Activated T-helper 1 cell treated with anti-CD3 and anti-CD28 coated beads, Interleukin-2, amount 50 U/mL, for 16 hours (primary cell): Measurements from ENCODE around the gene HOOK2.

Experiments used
- DNase-seq, 2 donors: peaks; one replicate each; pipeline ENCODE4 v3.0.0-alpha.2; 2020; ENCODE audit warnings: low read depth in 1 of 2, low spot score in 1 of 2

The HOOK2 gene

GRCh38 chr19:12782424-12783290 is 7.3 kb upstream of the HOOK2 start:
- peak; percentile 80 to 93 for DNase-seq

DNA sequence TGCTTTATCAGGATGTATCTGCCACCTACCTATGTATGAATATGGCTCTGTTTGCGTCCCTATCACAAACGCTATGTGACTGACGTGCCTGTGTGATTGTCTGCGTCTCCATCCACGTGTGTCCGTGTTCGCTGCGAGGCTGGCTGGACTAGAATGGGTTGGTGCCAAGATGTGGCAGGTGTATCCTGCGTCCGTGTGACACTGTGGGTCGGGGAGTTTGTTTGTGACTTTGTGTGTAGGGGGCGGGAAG is 6.7 kb upstream of the HOOK2 start:
- no peak for DNase-seq

DNA sequence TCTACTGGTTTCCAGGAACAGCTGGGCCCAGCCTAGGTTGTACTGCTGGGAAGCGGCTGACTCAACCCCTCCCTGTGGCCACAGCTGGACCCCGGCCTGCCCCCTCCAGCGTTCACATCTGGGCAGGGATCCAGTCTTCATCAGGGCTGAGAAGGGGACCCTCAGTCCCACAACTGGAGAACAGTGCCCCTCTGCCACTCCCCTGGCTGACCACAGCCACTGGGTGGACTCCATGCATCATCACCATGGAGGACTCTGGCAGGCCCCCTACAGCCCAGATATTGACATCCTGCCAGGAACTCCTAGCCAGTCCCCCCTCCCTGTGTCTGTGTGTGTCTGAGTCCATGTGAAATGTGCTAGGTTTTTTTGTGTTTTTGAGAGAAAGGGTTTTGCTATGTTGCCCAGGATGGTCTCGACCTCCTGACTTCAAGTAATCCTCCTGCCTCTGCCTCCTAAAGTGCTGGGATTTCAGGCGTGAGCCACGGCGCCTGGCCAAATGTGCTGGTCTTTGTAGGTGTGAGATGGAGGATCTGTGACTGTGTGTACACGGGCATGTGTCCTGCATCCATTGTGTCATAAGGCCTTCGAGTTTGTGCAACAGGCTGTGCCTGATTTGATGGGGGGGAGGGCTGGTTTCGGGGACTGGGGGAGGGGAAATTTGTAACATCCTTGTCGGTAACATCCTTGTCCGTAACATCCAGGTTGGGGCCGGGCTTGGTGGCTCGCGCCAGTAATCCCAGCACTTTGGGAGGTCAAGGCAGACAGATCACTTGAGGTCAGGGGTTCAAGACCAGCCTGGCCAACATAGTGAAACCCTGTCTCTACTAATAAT is 4.0 kb upstream of the HOOK2 start:
- DNase-seq: no peak

- no peak for DNase-seq
These were observed 3.5 kb upstream of the HOOK2 start for GRCh38 chr19:12778905-12779161.

DNA sequence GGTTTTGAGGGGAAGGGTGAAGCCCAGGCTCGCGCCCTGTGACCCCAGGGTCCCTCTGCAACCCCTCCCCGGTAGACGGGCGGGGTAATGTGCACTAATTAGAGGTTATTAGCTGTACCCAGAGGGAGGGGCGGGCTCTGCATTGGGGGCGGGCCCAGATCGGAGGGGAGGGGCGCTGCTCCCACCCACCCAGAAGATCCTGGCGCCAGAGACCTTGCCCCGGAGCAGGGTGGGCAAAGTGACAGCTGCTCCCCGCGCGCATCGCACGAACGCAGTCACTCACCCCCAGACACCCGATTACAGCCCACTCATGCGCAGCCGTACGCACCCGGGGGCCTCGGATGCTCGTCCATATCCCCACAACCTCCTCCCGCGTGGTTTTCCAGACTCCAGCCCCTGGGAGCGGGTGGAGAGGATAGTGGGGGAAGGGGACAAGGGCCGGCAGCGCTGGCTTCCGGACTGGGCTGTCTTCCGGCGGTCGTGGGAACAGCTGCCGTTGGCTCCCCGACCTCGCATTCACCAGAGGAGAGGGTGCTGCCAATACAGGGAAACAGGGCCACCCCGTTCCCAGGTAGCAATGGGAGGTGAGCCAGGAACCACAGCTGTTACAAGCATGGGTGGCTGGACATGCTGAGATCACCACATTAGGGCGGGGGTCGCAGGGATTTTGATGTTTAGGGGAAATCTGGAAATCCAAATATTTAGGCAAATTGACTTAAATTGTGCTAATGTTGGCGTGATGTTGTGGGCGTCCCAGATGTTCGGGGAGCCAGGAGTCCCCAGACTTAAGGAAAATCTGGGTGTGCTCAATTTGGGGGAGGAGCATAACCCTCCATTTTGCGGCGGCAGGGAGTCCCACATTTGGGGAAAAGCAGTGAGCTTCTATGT is 2.9 kb upstream of the HOOK2 start:
- no peak for DNase-seq

DNA sequence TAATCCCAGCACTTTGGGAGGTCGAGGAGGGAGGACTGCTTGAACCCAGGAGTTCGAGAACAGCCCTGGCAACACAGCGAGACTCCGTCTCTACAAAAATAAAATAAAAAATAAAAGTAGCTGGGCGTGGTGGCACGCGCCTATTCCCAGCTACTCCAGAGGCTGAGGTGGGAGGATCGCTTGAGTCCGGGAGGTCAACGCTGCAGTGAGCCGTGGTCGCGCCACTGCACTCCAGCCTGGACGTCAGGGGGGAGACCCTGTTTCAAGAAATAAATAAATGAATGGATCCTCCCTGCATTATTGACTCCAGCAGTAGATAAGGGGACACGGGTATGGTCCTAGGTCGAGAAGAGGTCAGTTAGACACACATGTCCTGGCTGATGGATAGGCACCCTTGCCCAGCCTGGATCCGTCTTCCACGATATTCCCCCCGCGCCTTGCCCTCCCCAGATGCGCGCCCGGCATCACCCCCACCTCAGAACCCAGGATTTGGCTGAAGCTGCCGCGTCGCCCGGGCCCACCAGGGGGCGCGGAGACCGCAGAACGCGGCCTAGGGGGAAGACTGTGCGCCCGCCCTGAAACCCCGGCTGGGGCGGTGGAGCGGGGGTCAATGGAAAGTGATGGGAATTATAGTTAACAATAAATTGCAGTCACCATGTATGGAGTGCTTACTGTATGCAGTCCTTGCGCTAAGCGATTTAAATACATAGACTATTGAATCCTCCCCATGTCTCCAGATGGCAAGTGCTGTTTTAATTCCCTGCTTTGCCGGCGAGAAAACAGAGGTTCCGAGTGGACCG is 2.1 kb upstream of the HOOK2 start:
- peak; percentile 66 to 75 for DNase-seq

DNA sequence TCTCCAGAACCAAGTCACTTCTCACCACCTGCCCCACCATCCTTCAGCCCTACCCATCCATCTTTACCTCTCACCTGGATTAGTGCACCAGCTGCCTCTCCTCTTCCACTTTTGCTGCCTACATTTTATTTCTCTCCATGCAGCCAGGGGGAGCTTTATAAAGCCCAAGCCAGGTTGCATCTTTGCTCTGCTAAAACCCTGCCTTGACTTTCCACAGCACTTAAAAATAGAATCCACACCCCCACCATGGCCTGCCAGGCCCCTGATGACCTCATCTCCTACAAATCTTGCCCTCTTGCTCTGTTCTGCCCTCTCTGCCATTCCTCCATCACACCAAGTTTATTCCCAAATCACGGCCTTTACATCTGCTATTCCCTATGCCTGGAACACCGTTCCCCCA is 1.8 kb downstream of the HOOK2 start:
- DNase-seq: no peak

DNA sequence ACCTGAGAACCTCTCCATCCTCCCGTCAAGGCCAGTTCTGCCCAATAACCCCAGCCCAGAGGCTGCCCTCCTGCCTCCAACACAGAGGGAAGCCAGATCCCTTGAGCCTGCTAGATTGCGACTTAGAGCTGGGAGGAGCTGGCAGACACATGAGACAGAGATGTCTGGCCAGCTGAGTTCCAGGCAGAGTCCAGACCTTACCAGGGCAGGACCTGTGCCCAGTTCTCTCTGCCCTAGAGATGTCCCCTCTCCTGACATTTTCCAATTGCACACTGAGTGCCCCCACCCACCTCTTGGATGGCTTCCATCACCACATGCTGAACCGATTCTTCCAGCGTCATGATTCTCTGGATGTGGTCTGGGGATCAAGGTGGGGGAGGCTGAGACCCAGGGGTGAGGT is 3.0 kb downstream of the HOOK2 start:
- no peak for DNase-seq

DNA sequence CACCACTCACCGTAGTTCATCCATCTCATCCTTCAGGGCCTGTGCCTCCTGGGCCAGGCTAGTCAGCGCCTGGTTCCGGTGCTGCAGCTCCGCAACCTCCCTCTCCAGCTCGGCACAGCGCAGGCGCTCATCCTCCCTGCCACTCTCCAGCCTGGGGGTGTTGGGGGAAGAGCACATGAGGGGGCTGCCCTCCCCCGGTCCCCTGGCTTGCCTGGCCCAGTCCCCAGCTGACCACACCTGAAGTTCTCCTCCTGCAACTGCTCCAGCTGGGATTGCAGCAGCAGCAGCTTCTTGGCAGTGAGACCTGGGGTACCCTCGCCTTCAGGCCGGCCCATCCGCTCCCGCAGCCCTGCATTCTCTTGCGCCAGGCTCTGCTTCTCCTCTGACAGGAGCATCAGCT is 4.4 kb downstream of the HOOK2 start:
- DNase-seq: no peak

- peak in 1 of 2 donors; percentile 57 for DNase-seq
These were observed 5.7 kb downstream of the HOOK2 start for GRCh38 chr19:12769689-12770088.

DNA sequence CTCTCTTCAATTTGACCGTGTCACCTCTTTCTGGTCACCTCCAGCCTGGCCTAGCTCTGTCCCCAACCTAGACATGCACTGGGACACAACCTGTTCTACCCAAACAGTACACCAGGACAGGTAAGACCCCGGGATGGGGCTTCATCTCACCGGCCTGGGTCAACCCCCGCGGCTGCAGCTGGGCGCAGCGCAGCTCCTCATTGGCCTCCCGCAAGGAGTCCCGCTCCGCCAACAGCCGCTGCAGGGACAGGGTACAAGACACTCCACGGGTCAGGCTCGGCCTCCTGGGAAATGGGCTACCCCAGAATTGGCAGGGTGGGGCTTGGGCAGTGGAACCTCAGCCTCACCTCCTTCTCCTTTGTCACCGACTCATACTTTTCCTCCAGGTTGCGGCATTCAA is 7.7 kb downstream of the HOOK2 start:
- no peak for DNase-seq

GRCh38 chr19:12767150-12767549 is 8.2 kb downstream of the HOOK2 start:
- DNase-seq: no peak

- peak in 1 of 2 donors; percentile 72 for DNase-seq
These were observed 9.3 kb downstream of the HOOK2 start for GRCh38 chr19:12766051-12766521.

- no peak for DNase-seq
These were observed 10.7 kb downstream of the HOOK2 start for GRCh38 chr19:12764698-12765097.

- no peak for DNase-seq
These were observed 12.3 kb downstream of the HOOK2 start for GRCh38 chr19:12763100-12763499.

GRCh38 chr19:12759686-12760085 is 15.7 kb downstream of the HOOK2 start:
- DNase-seq: no peak

- peak; percentile 35 to 53 for DNase-seq
These were observed 17.6 kb downstream of the HOOK2 start for GRCh38 chr19:12757544-12758274.

DNA sequence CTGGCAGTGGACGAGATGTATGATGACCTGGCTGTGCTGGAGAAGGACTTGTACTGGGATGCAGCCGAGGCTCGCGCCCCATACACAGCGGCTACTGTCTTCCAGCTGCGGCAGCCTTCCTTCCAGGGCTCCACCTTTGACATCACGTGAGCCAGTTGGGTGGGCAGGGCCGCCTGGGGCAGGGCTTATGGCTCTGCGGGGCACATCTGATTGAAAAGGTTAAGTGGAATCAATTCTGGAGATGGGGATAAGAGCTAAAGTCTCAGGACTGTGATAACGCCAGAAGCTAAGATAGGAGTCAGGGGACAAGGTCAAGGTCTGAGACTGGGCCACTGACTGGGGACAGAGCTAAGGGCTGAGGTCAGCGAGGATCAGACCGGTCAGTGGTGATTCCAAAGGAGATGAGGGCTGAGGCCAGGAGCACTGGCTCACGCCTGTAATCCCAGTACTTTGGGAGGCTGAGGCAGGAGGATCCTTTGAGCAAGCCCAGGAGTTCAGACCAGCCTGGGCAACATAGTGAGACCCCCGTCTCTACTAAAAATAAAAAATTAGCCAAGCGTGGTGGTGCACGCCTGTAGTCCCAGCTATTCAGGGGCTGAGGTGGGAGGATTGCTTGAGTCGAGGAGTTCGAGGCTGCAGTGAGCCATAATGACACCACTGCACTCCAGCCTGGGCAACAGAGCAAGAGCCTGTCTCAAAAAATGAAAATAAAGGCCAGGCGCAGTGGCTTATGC is 19.0 kb downstream of the HOOK2 start:
- no peak for DNase-seq

DNA sequence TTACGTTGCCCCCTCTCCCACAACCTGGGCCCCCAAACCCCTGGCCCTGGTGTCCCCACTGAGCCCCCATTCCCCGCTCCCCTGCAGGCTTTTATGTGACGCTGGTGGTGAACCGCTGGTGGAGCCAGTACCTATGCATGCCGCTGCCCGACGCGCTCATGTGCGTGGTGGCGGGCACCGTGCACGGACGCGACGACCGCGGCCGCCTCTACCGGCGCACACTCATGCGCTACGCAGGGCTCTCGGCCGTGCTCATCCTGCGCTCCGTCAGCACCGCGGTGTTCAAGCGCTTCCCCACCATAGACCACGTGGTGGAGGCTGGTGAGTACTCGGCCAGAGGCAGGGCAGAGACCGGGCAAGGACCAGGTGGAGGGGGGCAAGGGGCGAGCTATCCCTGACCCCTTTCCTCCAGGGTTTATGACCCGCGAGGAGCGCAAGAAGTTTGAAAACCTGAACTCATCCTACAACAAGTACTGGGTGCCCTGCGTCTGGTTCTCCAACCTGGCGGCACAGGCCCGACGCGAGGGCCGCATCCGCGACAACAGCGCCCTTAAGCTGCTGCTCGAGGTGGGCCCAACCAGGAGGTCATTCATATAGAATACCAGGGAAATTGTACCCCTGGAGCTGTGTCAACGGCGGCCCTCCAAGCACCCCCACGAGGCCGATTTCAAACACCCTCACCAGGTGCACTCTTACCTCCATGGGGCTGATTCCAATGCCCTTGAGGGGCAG is 20.7 kb downstream of the HOOK2 start:
- DNase-seq: no peak
